GOT3 (cell line): ENCODE data around the gene CCDC50.

Experiments used
- DNase-seq: peaks from one replicate; lab custom pipeline; 2025; ENCODE audit warnings: mixed read lengths; lab: John Stamatoyannopoulos, UW

Gene CCDC50

DNA sequence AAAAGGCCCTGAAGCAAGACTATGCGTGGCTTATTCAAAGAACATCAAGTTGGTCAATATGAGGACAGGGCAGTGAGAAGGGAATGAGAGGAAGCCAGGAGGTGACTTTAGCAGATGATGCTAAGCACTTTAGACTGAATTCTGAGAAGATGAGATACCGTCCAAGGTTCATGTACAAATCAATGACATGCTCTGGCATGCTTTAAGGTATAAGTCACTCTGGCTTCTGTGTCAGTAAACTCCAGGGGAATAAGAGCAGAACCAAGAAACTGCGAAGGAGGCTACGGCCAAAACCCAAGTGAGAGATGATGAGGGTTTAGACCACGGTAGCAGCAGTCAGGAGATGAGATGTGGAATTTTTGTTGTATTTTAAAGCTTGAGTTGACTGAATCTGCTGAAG, 8.9 kb upstream of the CCDC50 start:
- DNase-seq, result no peak

DNA sequence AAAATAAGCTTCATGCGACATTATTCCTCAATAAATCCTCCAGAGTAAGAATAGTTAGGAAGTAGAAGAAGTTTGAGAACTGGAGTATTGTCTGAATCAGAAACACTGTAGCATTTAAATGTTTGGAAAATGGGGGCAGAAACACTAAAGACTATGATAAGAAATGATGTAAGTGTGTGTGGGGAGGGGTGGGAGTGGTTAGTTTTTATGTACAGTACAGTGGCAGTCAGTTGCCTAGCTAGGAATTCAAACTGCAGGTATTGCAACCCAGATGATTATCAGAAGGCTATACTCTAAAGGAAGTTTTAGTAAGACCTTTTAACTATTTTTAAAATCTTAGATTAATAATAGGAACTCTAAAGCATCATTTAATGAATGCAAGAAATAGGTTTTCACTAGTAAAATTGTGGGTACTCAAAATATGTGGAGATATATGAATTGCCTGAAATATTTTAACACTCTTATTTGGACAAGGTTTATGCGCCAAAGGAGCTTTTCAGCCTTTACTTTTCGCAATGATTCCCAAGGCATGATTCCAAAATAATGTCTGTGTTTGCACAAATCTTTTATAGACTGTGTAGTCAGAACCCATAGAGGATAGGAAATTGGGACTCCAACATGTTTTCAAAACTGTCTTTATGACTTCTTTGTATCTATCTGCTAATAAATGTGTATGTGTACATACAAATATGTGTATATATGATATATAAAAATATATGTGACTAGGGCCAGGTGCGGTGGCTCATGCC, 8.0 kb upstream of the CCDC50 start:
- no peak for DNase-seq

DNA sequence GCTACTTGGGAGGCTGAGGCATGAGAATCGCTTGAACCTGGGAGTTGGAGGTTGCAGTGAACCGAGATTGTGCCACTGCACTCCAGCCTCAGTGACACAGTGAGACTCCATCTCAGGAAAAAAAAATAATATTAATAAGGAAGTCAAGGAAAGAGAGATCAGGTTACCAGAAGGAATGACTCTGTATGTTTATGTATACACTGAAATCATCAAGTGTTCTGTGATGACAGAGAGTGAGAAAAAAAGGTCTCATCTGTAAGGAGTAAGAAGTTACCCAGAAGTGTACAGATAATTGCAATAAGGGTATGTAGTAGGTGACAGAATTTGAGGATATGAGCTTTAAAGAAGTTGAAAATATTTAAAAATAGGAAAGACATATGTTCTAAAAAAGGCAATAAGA, 4.3 kb upstream of the CCDC50 start:
- no peak for DNase-seq

DNA sequence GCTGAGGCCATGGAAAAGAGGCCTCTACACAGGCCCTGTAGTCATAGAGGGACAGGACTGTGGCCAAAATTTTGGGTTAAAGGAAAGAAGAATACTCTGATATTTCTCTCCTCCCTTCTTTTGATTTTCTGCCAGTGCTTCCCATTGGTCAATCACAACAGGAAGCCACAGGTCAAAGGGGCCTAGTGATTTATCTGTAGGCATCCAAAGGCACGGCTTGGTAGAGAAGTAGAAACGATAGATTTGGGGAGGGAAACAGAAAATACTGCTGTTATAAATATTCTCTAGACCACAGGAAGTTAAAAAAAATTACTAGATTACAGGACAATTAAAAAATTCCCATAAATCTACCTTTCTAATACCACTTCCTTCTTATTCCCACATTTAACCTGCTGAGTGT, 1.7 kb upstream of the CCDC50 start:
- DNase-seq, result no peak

DNA sequence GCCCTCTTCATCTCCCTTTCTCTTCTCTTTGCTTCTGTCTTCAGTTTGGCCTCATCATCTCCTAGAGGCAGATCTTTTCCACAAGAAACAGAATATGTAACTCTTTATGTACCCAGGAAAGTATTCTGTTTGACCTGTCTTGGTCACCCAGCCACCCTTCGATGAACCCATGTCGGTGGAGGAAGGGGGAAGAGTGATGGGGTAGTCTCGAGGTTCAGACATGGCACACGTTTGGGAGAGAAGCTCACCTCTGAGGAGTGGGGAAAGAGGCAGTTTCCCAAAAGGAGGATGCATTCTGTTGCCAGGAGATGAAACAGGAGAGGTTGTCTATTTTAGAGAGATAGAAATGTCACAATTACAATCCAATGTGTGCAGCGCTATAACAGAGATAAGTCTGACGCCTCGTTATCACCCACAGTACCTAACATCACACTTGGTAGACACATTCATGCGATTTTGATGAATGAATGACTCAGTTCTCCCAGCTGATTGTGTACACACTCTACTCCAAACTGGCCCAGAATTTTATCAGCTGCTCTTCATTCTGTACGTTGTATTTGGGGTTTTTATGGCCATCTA, 722 bp upstream of the CCDC50 start:
- DNase-seq, result no peak

DNA sequence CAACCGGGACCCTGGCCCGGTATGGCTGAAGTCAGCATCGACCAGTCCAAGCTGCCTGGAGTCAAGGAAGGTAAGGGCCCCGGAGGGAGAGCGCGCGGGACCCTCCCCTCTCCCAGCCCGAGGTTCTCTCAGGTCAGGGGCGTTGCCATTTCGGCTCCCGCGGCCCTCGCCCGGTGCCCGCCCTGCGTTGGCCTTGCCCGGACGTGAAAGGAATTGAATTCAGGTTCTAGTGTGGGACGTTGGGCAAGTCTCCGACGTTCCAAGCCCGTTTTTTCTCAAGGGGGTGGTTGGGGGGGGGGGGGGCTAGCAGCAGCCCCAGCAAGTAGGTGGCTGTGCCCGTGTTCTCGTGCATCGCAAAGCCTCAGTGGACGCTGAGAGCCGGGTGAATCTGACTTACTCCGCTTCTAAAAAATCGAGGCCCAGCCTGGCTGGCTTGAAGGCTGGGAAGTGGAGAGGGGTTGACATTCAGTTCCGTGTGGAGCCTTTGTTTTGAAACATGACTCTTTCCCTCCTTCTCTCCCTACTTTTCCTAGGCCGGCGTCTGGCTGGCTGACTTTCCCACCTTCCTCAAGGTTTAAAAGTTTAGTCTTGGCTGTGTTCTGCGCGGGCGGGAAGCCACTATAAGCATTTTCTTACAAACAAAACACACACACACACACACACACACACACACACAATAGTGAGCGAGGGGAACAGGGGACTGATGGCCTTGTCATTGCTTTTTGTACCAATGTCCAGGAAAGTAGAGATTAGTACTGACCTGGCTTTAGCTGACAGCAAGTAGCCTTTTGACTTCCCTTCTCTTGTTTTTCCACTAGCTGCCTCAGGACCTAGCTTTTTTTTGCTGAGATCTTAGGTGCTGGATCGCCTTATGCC, 698 bp downstream of the CCDC50 start, which contains the start of gene UTS2B:
Gene UTS2B (minus strand): TSS at position 873 of the 876 bp plus-strand sequence. CDS start 48,337 bp downstream, outside the sequence.
- peak; percentile 19 for DNase-seq

DNA sequence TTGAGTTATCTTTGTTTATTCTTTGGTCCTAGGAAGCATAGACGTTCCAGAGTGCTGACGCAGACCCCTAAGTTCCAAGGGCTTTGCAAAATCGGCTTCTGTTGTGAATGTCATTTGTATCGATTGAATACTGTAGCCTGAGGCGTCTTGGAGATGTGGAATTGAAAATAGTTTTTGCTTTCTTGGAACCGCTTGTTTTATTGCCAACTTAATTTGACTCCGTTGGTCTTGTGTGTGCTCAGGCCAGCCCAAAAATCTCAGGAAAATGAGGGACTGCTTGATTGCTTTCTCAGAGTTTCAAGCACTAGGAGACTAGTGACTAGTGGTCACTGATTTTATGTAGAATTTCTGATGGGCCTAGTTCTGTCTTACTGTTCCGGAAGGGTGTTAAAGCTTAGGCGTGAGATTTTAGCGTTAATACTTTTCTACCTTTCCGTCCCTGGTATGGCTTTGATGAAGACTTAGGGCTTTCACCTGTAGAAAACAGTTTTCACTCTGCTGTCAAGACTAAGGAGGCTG, 1.4 kb downstream of the CCDC50 start:
- DNase-seq, result no peak

DNA sequence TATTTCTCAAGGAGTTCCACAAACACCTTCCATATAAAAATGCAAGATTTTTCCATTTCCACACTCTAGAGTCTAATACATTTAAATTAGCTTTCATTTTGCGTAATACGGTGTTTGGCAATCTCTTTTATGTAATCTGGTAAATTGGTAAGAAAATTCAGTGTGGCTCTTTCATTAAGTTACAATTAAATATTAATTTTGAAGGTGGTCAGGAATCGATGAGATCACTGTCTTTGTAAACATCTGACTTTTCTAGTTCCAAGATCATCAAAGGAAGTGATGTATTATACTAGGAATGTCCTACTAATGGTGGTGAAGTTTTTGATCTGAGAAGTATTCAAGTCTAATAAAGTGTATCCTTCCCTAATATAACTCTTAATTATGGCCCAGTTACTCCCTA, 2.2 kb downstream of the CCDC50 start:
- no peak for DNase-seq

DNA sequence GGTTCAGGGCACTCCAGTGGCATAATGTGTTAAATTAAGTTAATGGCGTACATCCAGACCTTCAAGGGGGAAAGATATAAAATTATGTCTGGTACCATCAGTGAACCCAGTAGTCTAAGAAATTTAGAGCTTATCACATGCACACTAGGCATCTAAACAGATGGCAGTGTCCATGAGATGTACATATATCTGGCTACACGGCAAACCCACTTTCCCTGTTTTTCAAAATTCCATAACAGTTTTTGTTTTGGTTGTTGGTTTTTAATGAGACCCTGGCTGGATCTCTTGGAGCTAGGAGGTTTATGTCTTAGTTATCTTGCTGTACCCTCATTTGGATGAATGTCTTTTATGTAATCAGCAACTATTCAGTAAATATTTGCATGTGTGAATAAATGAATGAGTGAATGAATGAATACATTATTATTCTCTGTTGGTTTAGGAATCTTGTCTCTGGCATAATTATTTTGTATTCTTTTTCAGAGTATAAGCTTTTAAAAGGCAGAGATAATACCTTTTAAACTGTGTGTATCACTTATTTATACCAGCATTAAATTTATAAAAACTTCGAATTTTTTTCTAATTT, 4.2 kb downstream of the CCDC50 start:
- DNase-seq, result no peak

DNA sequence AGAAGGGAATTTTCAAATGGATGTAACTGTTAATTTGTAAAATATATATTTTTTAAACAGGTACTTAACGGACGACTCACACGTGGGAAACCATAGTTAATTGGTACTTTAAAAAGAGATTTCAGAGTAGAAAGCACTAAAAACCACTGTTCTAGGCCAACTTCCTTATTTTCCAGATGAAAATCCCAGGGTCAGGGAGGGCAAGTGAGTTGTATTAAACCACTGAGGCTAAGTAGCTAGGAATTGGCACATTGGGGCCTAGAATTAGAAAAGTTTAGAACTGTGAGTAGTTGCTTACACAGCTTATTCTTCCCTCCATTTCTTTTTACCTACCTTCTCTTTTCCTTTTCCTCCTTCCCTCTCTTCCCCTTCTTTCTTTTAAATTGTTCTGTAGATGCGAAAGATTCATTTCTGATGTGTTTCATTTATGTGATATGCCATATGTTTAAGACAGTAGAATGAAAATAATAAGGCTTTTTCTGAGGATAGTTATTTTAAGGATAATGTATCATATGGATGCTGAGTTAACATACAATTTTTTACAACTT, 5.2 kb downstream of the CCDC50 start:
- no peak for DNase-seq

DNA sequence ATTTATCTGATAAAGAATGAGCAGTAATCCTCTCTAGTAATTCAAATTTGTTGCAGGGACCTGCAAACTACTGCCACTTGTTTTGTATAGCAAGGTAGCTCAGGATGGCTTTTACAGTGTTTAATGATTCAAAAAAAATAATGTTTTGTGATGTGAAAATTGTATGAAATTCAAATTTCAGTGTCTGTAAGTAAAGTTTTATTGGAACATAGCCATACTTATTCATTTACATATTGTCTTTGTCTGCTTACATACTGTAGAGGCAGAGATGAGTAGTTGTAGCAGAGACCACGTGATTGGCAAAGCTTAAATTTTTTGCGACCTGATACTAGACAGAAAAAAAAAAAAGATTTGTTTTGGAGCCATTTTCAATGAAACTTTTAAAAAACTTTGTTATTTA, 7.6 kb downstream of the CCDC50 start:
- no peak for DNase-seq

DNA sequence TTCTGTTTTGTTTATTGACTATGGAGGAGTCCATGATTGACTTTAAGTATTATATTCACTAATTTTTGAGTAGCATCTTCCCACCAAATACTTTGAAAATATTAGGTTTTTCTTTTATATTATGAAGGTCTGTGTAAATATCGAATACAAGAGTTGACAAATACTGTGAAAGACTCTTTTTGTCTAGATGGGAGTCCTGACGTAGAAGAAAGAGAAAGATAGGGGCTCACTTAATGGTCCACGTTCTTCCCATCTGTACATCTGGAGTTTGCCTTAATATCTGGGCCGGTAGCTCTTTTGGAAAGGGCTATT, 8.9 kb downstream of the CCDC50 start:
- no peak for DNase-seq

DNA sequence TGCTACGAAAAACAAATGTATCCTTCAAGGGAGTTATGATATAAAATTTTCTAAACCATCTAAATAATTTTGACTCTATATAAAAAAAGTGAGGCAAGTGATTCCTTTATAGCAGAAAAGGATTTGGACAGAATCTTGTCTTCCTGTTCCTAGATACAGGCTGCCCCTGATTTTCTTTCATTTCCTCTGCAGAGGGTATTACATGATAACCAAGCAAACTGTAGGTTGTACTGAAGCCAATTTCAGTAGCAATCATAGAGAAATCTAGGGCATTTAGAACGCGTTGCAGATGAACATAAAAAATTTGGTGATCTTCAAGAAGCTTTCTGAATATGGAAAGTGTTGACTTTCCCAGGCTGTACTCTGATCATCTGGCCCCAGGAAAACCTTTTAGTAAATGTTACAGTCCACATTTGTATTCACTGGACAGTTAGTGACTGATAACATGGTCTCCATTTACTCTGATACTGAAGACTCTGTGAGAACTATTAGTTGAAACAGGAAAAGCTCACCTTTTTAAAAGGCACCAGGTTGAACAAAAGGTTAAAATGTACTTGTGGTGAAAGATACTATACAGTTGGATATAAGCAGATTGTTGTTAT, 10.2 kb downstream of the CCDC50 start:
- no peak for DNase-seq

DNA sequence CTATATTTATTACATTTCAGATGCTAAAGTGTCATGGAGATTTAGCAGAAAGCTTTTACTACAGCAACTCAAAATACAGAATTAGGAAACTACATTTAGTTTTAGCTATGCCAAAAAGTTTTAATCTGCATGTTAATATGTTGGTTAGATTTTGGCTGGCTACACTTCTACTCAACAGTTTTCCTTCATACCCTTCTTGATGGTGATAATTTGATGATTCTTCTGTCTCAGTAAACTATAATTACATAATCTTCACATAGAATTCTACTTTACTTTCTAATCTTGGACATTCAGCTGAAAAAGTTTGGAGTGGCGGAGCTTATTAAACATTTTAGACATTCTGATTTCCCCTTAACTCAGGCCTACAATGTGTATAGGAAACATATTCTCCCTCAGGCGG, 11.2 kb downstream of the CCDC50 start:
- no peak for DNase-seq

DNA sequence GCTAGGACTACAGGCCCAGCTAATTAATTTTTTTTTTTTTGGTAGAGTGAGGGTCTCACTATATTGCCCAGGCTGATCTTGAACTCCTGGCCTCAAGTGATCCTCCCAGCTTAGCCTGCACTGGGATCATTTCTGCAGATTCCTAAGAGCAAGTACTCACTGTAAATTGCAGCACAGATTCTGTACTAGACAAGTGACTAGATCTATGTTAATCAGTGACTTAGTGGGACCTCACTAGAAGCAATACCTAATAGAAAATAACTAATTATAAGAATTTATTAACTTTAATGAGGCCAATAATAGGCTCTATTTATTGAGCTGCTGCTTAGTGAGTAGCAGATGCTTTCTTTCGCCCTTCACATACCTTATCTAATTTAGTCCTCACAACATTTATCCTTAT, 11.8 kb downstream of the CCDC50 start:
- DNase-seq, result no peak

DNA sequence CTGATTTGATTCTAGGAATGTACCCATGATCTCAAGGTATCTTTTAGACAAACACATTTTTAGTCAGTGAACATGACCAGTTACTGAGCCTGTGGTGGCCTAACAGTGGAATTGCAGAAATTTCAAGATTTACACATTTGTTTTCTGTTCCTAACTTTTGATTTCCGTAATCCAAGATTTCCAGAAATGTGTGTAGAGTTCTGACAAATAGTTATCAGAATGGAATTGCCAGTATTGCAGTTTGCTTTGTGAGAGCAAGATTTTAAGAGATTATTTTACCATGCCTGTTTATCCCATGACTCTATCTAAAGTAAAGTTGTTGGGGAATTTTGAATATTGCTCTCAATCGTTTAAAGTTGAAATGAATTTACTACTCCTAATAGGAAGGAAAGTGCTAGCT, 12.8 kb downstream of the CCDC50 start:
- DNase-seq, result no peak

DNA sequence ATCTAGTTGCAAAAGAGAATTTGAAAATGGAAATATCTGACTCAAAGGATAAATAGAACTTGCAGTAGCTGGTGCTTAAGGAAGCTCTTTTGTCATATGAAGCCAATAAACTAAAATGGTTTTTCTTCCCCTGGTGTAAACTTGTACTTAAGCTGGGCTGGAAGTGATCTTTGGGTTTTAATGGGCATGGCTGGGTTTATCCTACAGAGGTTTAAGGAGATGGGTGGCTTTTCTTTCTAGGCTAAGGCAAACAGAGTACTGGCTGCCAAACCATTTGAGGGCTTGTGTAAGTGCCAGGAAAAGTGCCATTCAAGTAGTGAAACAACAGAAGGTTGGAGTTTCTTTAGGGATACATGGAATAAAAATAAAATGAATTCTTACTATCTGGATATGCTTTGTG, 13.2 kb downstream of the CCDC50 start:
- DNase-seq, result no peak

DNA sequence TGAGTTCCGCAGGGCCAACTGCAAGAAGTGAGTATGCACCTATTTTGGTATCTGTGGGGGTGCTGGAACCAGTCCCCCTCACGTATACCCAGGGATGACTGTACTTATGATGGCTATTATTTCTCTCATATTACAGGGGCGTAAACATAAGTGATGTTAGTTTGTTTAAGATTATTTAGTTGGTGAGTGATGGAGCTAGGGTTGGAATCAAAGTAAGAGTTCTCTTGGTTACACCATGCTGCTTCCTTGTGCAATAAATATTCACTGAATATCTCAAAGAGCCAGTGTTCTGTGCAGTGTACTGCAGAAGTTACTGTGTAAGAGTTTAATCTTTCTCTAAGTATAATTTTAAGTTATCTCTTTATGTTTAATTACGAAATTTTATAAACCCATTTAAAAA, 13.9 kb downstream of the CCDC50 start:
- DNase-seq, result no peak

DNA sequence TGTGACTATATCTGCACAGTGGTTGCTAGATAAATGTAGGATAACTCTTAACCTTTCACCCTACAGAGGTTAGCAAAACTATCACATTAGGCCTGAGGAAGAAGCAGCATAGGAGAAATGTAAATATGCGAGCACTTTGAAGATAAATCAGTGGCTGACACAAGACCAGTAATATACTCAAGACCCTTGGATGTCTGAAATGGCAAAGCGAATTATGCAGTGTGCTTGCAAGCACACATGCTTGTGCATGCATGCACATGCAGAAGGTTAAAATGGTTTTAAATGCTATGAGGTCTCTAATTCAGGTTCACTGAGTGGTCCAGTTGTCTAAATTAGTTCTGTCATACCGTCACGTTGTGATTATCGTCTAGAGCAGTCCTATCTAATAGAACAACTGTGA, 14.7 kb downstream of the CCDC50 start:
- no peak for DNase-seq

DNA sequence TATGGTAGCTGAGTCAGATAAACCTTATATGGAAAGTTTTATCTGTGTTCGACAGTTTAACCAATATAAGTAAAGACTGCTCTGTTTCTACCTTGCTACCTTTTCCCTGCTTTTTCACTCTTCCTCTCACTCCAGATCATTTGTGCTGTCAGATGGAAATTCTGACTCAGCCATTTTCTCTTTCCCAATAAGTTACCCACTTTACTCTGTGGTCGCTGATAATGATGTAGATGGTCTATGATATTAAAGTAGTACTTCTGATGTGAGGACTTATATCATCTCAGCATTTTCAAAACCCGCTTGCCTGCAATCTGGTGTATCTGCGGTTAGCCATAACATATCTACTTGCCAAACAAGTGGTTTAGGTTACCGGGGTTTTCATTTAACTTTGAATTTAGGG, 16.1 kb downstream of the CCDC50 start:
- no peak for DNase-seq

DNA sequence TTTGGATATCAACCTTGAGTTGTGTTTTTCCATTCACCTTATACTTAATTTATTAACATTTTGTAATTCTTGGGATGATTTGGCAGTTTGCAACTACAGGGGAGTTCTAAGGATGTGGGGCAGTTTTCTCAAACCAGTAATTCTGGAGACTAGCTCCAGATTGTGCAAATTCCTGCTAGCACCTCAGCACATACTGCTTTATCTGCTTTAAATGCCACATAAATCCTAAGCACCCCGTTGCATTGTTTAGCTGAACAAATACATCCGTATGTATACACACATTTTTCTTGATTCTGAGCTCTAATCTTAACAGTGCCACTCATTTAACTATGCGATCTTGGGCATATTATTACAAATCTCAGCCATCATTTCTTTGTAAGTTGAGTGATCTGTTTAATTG, 18.0 kb downstream of the CCDC50 start:
- DNase-seq, result no peak

DNA sequence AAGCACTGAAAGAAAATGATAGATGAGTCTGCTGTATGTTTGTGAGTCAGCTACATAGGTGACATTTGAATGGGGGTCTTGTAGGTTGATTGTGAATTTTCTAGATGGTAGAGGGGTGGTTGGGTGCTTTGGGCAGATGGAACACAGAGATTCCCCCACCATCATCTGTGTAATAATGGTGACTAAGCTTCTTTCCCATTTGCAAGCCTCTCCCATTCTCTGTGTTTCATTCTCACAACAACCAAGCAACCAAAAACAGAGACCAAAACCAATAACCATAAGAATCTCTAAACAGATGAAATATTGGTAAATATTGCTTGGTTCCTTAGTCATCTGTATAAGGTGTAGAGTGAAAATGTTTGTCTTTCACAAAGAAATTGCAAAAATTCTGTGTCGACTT, 18.9 kb downstream of the CCDC50 start:
- no peak for DNase-seq
